PC-3 (cell line): ENCODE measurements around the gene NLRP6. TPM values are rescaled to one million over a fixed set of nuclear protein-coding genes. Genes with fewer than 3 reads are reported as not detected.

ENCODE experiments used
- ATAC-seq: fragments of 200-7000 bp; cut with Tn5 transposase; 2 replicates; pipeline ENCODE4 v1.9.1; 2020; ENCODE audit warnings: mild to moderate bottlenecking, moderate library complexity
- BruUV-seq: library from RNA; stranded (reverse); fragments of 400-500 nt; replicated peaks from 2 replicates; lab custom pipeline; 2021; lab: Mats Ljungman, UMichigan
- CTCF ChIA-PET: fragments of 300-600 bp; sonication (Branson Sonifier 250); formaldehyde crosslinking; loops from one replicate; lab custom pipeline; 2022; ENCODE audit warnings: antibody characterized with exemption; lab: Charles Lee
- POLR2A ChIA-PET: fragments of 300-600 bp; sonication (Branson Sonifier 250); formaldehyde crosslinking; loops from one replicate; lab custom pipeline; 2022; ENCODE audit warnings: antibody characterized with exemption; ENCODE audit not compliant: unreplicated experiment; lab: Charles Lee
- DNase-seq: peaks from one replicate; pipeline ENCODE4 v3.0.0-alpha.2; 2015
- H2AFZ ChIP-seq: fragments of 300-600 bp; sonication (generic); 2 replicates; pipeline ENCODE4 v1.6.0; 2016; ENCODE audit warnings: antibody characterized with exemption, low read length
- H3F3A ChIP-seq: fragments of 300-600 bp; sonication (generic); one replicate; pipeline ENCODE4 v1.6.0; 2017; ENCODE audit warnings: antibody characterized with exemption, low read length, control low read depth, mild to moderate bottlenecking; ENCODE audit not compliant: unreplicated experiment
- H3K27ac ChIP-seq: fragments of 300-600 bp; sonication (generic); 2 replicates; pipeline ENCODE4 v1.5.1; 2016; ENCODE audit warnings: mild to moderate bottlenecking, low read length
- H3K27me3 ChIP-seq: fragments of 300-600 bp; sonication (generic); 2 replicates; pipeline ENCODE4 v1.6.1; 2016; ENCODE audit warnings: low read length, mixed read lengths
- H3K36me3 ChIP-seq: fragments of 300-600 bp; sonication (generic); 2 replicates; pipeline ENCODE4 v1.6.1; 2016; ENCODE audit warnings: low read depth, mixed run types, low read length, mixed read lengths
- H3K4me1 ChIP-seq: fragments of 300-600 bp; sonication (generic); 2 replicates; pipeline ENCODE4 v1.5.1; 2016; ENCODE audit warnings: low read length; ENCODE audit not compliant: insufficient read depth
- H3K4me2 ChIP-seq: fragments of 300-600 bp; sonication (generic); 2 replicates; pipeline ENCODE4 v1.6.0; 2016; ENCODE audit warnings: low read length
- H3K4me3 ChIP-seq: fragments of 300-600 bp; sonication (generic); 2 replicates; pipeline ENCODE4 v1.5.1; 2016; ENCODE audit warnings: mild to moderate bottlenecking, low read length, mixed read lengths
- H3K79me2 ChIP-seq: fragments of 300-600 bp; sonication (generic); 2 replicates; pipeline ENCODE4 v1.6.1; 2017; ENCODE audit warnings: low read length, mixed read lengths
- H3K9ac ChIP-seq: fragments of 300-600 bp; sonication (generic); 2 replicates; pipeline ENCODE4 v1.6.0; 2016; ENCODE audit warnings: mild to moderate bottlenecking, low read length
- H3K9me2 ChIP-seq: fragments of 300-600 bp; sonication (generic); replicated peaks from 2 replicates; pipeline ENCODE4 v1.6.1; 2016; ENCODE audit warnings: mixed run types, low read length, mixed read lengths
- H3K9me3 ChIP-seq: fragments of 300-600 bp; sonication (generic); 2 replicates; pipeline ENCODE4 v1.6.1; 2016; ENCODE audit warnings: low read length, mixed read lengths
- H4K20me1 ChIP-seq: fragments of 300-600 bp; sonication (generic); 2 replicates; pipeline ENCODE4 v1.6.1; 2016; ENCODE audit warnings: low read length, mixed read lengths
- CTCF ChIP-seq: fragments of 300-600 bp; sonication (generic); conservative IDR thresholded peaks from 2 replicates; pipeline ENCODE4 v1.5.1; 2017; ENCODE audit warnings: antibody characterized with exemption, low read depth, mild to moderate bottlenecking, low read length
- EZH2 ChIP-seq: fragments of 300-600 bp; sonication (generic); IDR thresholded peaks from one replicate; pipeline ENCODE4 v1.6.1; 2017; ENCODE audit warnings: antibody characterized with exemption, mild to moderate bottlenecking, low read length; ENCODE audit not compliant: unreplicated experiment
- EZH2phosphoT487 ChIP-seq: fragments of 300-600 bp; sonication (generic); IDR thresholded peaks from 2 replicates; pipeline ENCODE4 v1.6.1; 2018; ENCODE audit warnings: mild to moderate bottlenecking, antibody characterized with exemption, low read length, borderline replicate concordance
- intact Hi-C: fragments of 100-400 bp; cut with micrococcal nuclease; formaldehyde crosslinking; loops from 2 replicates; pipeline ENCODE4 v1.9.0; 2023
- total RNA-seq: library from RNA; depleted of rRNA; stranded (reverse); fragments of >200 nt; gene quantifications from 2 replicates; pipeline ENCODE4 v1.2.3, GENCODE V29; 2014

Gene NLRP6
- total RNA-seq, 1 experiment from 2014 or later = not detected

- intact Hi-C loops = no loop called here
- no peak for ATAC-seq
Measured at GRCh38 chr11:325796-326591, 47.8 kb downstream of the NLRP6 start.

GRCh38 chr11:326592-326841, 48.3 kb downstream of the NLRP6 start:
- CTCF ChIA-PET = no interaction called here
- H2AFZ ChIP-seq = no peak overlapping the region
- no peaks in the 10 kb centered on the region for H3F3A ChIP-seq
- intact Hi-C loops = no loop called here
- no peak for DNase-seq
- H3K4me2 ChIP-seq = no peak overlapping the region
- no peaks in the 10 kb centered on the region for H3K9me2 ChIP-seq
- no peak for ATAC-seq
- POLR2A ChIA-PET = no interaction called here
- H3K27ac ChIP-seq = no peak overlapping the region
- no peak overlapping the region for H3K9ac ChIP-seq
- H4K20me1 ChIP-seq = no peaks in the 10 kb centered on the region
- H3K4me3 ChIP-seq = no peak overlapping the region
- no peaks in the 10 kb centered on the region for H3K36me3 ChIP-seq
- H3K9me3 ChIP-seq = no peaks in the 10 kb centered on the region
- no peaks in the 10 kb centered on the region for H3K79me2 ChIP-seq
- BruUV-seq = no TSS peak
- H3K4me1 ChIP-seq = no peaks in the 10 kb centered on the region
- TF ChIP-seq EZH2 (no peak), EZH2phosphoT487 (no peak)
- no peaks in the 10 kb centered on the region for H3K27me3 ChIP-seq

More at GRCh38 chr11:325796-326591, 47.8 kb downstream of the NLRP6 start:
- no peaks in the 10 kb centered on the region for H3K79me2 ChIP-seq
- CTCF ChIA-PET = no interaction called here
- POLR2A ChIA-PET = no interaction called here
- H3K9ac ChIP-seq = no peak overlapping the region
- no peak overlapping the region for H2AFZ ChIP-seq
- no peaks in the 10 kb centered on the region for H3K9me2 ChIP-seq
- no peak for DNase-seq
- H4K20me1 ChIP-seq = no peaks in the 10 kb centered on the region
- no peaks in the 10 kb centered on the region; the same call in 1 of the 2 replicates for H3K4me1 ChIP-seq
- no peaks in the 10 kb centered on the region for H3K9me3 ChIP-seq
- no peaks in the 10 kb centered on the region for H3F3A ChIP-seq
- no peak for TF ChIP-seq EZH2phosphoT487
- TF ChIP-seq EZH2 = no peak
- no peak for TF ChIP-seq CTCF
- H3K4me2 ChIP-seq = no peak overlapping the region
- H3K27ac ChIP-seq = no peak overlapping the region
- no peaks in the 10 kb centered on the region for H3K36me3 ChIP-seq
- no TSS peak for BruUV-seq
- H3K27me3 ChIP-seq = no peaks in the 10 kb centered on the region
- no peak overlapping the region for H3K4me3 ChIP-seq

- DNase-seq = no peak
- Histone ChIP-seq H3K27ac (no peak overlapping the region), H3K27me3 (no peaks in the 10 kb centered on the region), H3F3A (no peaks in the 10 kb centered on the region), H3K9me3 (no peaks in the 10 kb centered on the region), H4K20me1 (no peaks in the 10 kb centered on the region), H3K4me3 (no peak overlapping the region), H3K4me1 (no peaks in the 10 kb centered on the region), H3K9ac (no peak overlapping the region), H3K36me3 (no peaks in the 10 kb centered on the region), H3K9me2 (no peaks in the 10 kb centered on the region), H3K79me2 (no peaks in the 10 kb centered on the region), H2AFZ (no peak overlapping the region), H3K4me2 (no peak overlapping the region)
- CTCF ChIA-PET = no interaction called here
- POLR2A ChIA-PET = no interaction called here
- ATAC-seq = no peak
- intact Hi-C loops = no loop called here
- no peak for TF ChIP-seq CTCF
- no peak for TF ChIP-seq EZH2
- TF ChIP-seq EZH2phosphoT487 = no peak
- BruUV-seq = no TSS peak
Measured at GRCh38 chr11:326842-327580, 48.8 kb downstream of the NLRP6 start.
